Subcutaneous abdominal adipose tissue (tissue), 5 donors: ENCODE data around the gene LETM1.
"Not testable (repeated sequence)": the region's sequence is repeated elsewhere in the genome, so short reads cannot be mapped to it uniquely, and the experiment has no call there.

Source experiments
- H3K27ac ChIP-seq: one replicate; pipeline ENCODE4 v1.7.0; 2013; ENCODE audit warnings: low read depth, mild to moderate bottlenecking, inconsistent platforms, low read length, moderate library complexity
- H3K27me3 ChIP-seq, 5 donors: one replicate each; pipeline ENCODE4 v1.7.0; 2013; ENCODE audit warnings: low read length in 5 of 5, inconsistent platforms in 1 of 5; ENCODE audit not compliant: control insufficient read depth in 5 of 5, insufficient read depth in 4 of 5
- H3K36me3 ChIP-seq, 5 donors: one replicate each; pipeline ENCODE4 v1.7.0; 2013; ENCODE audit warnings: low read length in 5 of 5; ENCODE audit not compliant: control insufficient read depth in 5 of 5, insufficient read depth in 5 of 5
- H3K4me1 ChIP-seq, 5 donors: one replicate each; pipeline ENCODE4 v1.7.0; 2013; ENCODE audit warnings: low read length in 5 of 5, mild to moderate bottlenecking in 3 of 5, moderate library complexity in 1 of 5; ENCODE audit not compliant: control insufficient read depth in 5 of 5, insufficient read depth in 5 of 5
- H3K4me3 ChIP-seq, 5 donors: one replicate each; pipeline ENCODE4 v1.7.0; 2013; ENCODE audit warnings: low read length in 5 of 5, low read depth in 1 of 5
- H3K9ac ChIP-seq, 5 donors: one replicate each; pipeline ENCODE4 v1.7.0; 2013; ENCODE audit warnings: low read length in 5 of 5, mild to moderate bottlenecking in 4 of 5, moderate library complexity in 3 of 5
- H3K9me3 ChIP-seq, 5 donors: one replicate each; pipeline ENCODE4 v1.7.0; 2013; ENCODE audit warnings: low read length in 5 of 5; ENCODE audit not compliant: control insufficient read depth in 5 of 5
- donor health status: healthy.
- donor health status: healthy.
- donor health status: healthy.
- donor health status: healthy.
- donor health status: healthy.

LETM1 gene

DNA sequence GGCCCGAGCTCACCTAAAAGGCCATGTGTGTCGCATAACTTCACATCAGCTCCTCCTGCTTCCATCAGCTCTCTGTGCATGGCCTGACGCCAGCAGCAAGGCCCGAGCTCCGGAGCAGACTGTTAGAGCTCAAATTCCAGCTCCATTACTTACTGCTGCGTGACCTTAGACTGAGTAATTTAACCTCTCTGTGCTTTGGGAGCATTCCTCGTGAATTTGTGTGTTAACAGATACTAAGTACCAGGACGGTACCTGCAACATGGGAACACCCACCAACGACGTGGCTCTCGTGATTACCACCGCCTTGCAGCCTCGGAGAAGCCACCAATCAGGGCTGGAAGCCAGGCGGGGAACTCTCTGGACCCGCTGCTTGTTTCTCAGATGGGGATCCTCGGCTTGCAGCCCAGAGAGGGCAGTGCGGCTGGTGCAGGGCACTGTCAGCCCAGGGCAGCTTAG lies 12.9 kb downstream of the LETM1 start:
- Histone ChIP-seq H3K4me1 (peaks cover 7 to 23% (median 18%) of the 10 kb centered on the region in 5 donors), H3K27ac (no peak overlapping the region), H3K27me3 (no peaks in the 10 kb centered on the region), H3K9ac (no peak overlapping the region), H3K9me3 (no peaks in the 10 kb centered on the region), H3K4me3 (no peak overlapping the region), H3K36me3 (peaks cover 0 to 64% (median 54%) of the 10 kb centered on the region in 5 donors)

DNA sequence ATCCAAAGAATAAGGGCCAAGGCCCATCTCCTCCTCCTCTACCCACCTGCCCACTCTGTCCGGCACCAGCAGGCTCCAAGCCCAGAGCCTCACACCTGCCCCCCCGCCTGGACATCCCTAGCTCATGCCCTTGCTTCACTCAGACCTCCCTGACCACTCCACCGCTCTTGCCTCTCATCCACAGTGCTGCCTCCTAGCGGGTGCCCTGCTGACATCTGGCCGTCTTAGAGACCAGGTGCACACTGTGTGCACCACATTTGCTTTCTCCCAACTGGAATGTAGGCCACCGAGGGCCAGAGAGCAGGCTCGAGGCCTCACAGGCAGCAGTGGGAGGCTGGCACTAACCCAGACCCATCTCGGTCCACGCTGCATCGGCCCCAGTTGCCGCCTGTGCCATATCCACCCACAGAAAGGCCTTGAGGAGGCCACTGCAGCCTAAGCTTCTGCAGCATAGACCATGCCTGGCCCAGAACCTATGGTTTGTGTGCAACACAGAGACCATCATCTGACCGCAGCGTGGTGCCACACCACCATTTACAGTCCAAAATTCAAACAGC lies 13.5 kb downstream of the LETM1 start:
- H3K9me3 ChIP-seq, result no peaks in the 10 kb centered on the region
- H3K27ac ChIP-seq, result no peak overlapping the region
- no peaks in the 10 kb centered on the region for H3K27me3 ChIP-seq
- H3K9ac ChIP-seq, result peak overlapping the region in 1 of 5 donors; percentile 33
- H3K36me3 ChIP-seq, result peaks cover 0 to 68% (median 54%) of the 10 kb centered on the region in 5 donors
- no peak overlapping the region for H3K4me3 ChIP-seq
- peaks cover 7 to 23% (median 18%) of the 10 kb centered on the region in 5 donors for H3K4me1 ChIP-seq

DNA sequence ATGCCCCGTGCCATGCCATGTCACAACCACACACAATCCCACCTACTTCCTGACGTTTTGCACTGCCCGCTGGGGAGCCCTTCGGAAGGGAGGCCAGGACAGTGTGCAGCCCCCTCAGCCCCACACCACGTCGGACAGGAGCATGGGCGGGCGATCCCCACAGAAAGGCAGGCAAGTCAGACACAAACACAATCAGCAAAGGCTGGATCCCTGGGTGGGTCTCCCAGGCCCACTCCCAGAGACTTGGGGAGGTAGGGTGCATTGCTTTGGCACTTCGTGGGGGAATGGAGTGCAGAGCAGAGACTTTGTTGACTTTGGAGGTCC lies 14.1 kb downstream of the LETM1 start:
- H3K9me3 ChIP-seq, result no peaks in the 10 kb centered on the region
- H3K27me3 ChIP-seq, result no peaks in the 10 kb centered on the region
- no peak overlapping the region for H3K9ac ChIP-seq
- no peak overlapping the region for H3K27ac ChIP-seq
- peaks cover 7 to 23% (median 18%) of the 10 kb centered on the region in 5 donors for H3K4me1 ChIP-seq
- no peak overlapping the region for H3K4me3 ChIP-seq
- H3K36me3 ChIP-seq, result peaks cover 0 to 71% (median 57%) of the 10 kb centered on the region in 5 donors

DNA sequence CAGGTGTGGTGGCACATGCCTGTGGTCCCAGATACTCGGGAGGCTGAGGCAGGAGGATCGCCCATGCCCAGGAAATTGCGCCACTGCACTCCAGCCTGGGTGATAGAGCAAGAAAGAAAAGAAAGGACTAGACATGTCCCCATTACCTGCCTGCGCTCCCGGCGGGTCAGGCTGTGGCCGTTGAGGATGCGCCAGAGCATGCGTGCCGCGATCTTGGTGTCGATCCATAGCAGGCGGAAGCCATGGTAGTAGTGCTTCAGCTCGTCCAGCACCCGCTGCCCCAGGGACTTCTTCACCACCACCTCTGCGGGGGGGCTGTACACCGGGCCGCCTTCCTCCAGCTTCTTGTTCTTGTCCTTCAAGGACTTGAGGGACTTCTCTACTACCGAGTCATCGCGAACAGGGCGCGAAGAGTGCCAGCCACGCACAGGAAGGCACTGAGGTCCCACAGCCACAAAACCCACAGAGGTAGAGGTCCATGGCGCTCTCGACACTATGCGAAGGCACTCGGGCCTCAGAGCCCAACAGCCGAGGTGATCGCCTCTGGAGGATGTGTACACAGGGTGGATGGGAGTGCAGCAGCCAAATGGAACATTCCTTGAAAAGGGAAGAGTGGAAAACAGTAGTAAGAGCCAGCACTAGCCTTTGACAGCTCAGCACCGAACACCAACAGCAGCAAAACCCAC lies 14.6 kb downstream of the LETM1 start:
- Histone ChIP-seq H3K9ac (no peak overlapping the region), H3K36me3 (peaks cover 0 to 76% (median 59%) of the 10 kb centered on the region in 5 donors)

DNA sequence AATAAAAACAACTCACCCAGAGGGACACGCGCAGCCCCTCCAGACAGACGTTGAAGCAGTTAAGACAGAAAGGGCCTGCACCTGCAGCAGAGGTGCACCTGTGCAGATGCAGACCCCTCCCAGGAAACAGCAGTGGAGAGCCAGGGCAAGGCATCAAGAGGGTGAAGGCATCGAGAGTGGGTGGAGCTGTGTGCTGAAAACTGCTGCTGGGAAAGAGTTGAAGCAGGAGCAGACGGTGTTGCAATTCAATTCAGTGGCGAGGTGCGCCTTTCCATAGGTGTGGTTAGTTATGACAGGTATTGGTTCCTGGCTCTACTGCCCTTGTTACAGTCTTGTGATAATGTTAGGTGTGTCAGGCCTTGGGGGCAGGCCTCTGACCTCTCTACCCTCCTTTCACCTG lies 16.7 kb downstream of the LETM1 start:
- H3K9ac ChIP-seq, result no peak overlapping the region
- no peak overlapping the region for H3K4me3 ChIP-seq
- H3K9me3 ChIP-seq, result no peaks in the 10 kb centered on the region
- H3K27me3 ChIP-seq, result no peaks in the 10 kb centered on the region
- H3K36me3 ChIP-seq, result peaks cover 0 to 88% (median 72%) of the 10 kb centered on the region in 5 donors
- H3K4me1 ChIP-seq, result peaks cover 7 to 20% (median 18%) of the 10 kb centered on the region in 5 donors
- no peak overlapping the region for H3K27ac ChIP-seq

More for the DNA sequence above, 14.6 kb downstream of the LETM1 start:
- Histone ChIP-seq H3K27ac (no peak overlapping the region), H3K4me1 (peaks cover 7 to 23% (median 18%) of the 10 kb centered on the region in 5 donors), H3K27me3 (no peaks in the 10 kb centered on the region), H3K4me3 (no peak overlapping the region), H3K9me3 (no peaks in the 10 kb centered on the region)

DNA sequence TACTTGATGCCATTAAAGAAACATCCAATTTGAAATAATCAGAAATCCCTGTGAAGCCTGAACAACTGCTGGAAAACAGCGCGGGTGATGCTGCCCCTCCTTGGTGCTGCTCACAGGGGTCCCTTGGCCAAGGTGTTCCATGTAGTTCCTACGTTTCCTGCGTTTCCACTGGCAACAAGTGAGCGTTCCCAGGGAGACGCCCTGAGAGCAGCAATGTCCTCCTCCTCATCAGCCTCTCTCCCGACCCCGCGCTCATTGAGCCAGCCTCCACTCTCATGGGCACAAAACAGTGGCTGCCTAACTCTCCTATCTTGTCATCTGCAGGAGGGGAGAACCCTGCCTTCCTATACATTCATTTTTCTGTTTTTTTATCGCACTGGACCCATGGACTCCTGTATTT lies 18.9 kb downstream of the LETM1 start:
- H3K27ac ChIP-seq, result no peak overlapping the region
- no peaks in the 10 kb centered on the region for H3K4me1 ChIP-seq
- peaks cover 0 to 89% (median 81%) of the 10 kb centered on the region in 5 donors for H3K36me3 ChIP-seq
- no peaks in the 10 kb centered on the region for H3K9me3 ChIP-seq
- H3K4me3 ChIP-seq, result no peak overlapping the region
- no peaks in the 10 kb centered on the region for H3K27me3 ChIP-seq
- no peak overlapping the region for H3K9ac ChIP-seq

DNA sequence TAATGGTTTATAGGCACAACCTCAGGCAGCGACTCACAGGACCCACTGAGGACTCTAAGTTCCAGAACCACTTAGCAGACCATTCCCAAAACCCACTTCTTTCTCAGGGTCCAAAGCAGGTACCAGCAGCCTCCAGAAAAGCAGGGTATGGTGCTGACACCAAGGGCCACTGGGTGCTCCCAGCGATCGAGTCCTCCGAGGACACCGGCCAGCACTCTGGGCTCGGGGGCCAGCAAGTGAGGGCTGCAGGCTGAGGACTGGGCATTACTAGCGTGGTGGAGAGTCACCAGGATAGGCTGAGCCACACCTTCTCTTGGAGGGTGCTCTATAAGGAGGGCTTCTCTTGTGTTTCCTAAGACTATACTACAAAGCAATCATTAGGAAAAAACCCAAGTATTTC lies 19.3 kb downstream of the LETM1 start:
- Histone ChIP-seq H3K4me1 (no peaks in the 10 kb centered on the region), H3K36me3 (peaks cover 0 to 89% (median 81%) of the 10 kb centered on the region in 5 donors)

DNA sequence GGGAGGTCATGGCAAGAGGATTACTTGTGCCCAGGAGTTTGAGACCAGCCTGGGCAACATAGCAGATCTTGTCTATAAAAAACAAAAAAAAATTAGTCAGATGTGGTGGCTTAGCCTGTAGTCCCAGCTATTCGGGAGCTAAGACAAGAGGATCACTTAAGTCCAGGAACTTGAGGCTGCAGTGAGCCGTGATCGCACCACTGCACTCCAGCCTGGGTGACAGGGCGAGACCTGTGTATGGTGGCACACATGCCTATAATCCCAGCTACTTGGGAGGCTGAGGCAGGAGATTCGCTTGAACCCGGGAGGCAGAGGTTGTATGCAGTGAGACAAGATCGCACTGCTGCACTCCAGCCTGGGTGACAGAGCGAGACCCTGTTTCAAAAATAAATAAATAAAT lies 20.1 kb downstream of the LETM1 start:
- peaks cover 0 to 89% (median 81%) of the 10 kb centered on the region in 5 donors for H3K36me3 ChIP-seq
- not testable (repeated sequence) for H3K4me1 ChIP-seq, H3K27ac ChIP-seq

More for the DNA sequence above, 19.3 kb downstream of the LETM1 start:
- Histone ChIP-seq H3K9ac (no peak overlapping the region), H3K27ac (no peak overlapping the region), H3K27me3 (no peaks in the 10 kb centered on the region), H3K4me3 (no peak overlapping the region), H3K9me3 (no peaks in the 10 kb centered on the region)

DNA sequence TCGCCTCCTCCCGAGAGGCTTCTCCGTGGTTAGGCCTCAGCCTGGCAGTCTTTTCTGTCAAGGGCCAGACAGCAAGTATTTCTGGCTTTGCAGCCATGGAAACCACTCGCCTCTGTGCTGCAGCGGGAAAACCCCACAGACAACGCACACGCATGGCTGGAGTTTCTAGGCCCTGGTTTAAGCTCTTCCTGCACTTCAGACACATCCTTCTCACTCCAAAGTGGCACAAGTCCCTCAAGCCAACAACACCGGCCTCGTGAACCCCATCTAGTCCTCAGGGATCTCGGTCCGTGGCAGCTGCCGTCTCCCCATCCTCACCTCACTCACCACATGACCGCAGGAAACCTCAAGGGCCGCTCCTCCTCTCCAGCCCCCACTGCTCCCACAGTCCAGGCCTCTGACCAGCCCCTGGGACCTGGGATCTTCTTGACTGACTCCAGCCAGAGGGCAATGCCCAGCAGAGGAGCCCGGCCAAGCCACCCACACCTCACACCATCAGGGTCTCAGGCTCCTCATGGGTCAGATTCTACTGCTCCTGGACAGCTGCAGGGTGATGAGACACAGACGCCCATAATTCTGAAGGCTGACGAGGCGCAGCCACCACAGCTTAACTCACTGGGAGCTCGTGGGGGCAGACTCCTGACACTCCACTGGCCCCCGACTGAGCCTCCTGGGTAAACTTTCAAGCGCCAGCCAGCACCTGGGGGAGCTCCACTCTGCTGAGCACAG lies 21.7 kb downstream of the LETM1 start:
- H3K9me3 ChIP-seq, result no peaks in the 10 kb centered on the region
- no peaks in the 10 kb centered on the region for H3K27me3 ChIP-seq
- no peak overlapping the region for H3K4me3 ChIP-seq
- H3K9ac ChIP-seq, result no peak overlapping the region
- H3K27ac ChIP-seq, result no peak overlapping the region
- peaks cover 0 to 91% (median 80%) of the 10 kb centered on the region in 5 donors for H3K36me3 ChIP-seq
- no peaks in the 10 kb centered on the region for H3K4me1 ChIP-seq

More for the DNA sequence above, 20.1 kb downstream of the LETM1 start:
- H3K4me3 ChIP-seq, H3K9me3 ChIP-seq, H3K27me3 ChIP-seq, H3K9ac ChIP-seq: not testable (repeated sequence)
